ENCODE results near the gene CDK6.

Gene CDK6

DNA sequence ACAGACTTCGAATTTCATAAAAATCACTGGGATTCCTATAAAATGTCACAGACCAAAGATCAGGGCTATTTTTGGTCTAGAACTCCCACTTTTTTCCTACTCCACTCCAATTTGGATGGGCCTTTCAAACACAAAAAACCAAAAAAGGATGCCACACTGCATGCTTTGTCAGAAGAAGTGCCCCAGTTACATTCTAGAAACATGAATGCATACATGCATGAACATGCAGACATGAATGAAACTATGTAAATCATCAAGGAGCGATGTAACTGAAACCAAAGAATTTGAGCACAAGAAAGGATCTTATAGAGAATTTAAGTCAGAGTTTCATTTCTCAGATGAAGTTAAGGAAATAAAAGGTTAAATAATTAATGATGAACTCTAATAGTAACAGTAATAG is 214.3 kb downstream of the CDK6 start:
- H4K20me1 ChIP-seq (ENCODE audit: insufficient read depth, low read length), result no peaks in the 10 kb centered on the region
- no peak for TF ChIP-seq EZH2 (IDR thresholded peaks at IDR 0.05; ENCODE audit: borderline replicate concordance, low read depth, low read length, severe bottlenecking)
- TF ChIP-seq, protein P1, sequence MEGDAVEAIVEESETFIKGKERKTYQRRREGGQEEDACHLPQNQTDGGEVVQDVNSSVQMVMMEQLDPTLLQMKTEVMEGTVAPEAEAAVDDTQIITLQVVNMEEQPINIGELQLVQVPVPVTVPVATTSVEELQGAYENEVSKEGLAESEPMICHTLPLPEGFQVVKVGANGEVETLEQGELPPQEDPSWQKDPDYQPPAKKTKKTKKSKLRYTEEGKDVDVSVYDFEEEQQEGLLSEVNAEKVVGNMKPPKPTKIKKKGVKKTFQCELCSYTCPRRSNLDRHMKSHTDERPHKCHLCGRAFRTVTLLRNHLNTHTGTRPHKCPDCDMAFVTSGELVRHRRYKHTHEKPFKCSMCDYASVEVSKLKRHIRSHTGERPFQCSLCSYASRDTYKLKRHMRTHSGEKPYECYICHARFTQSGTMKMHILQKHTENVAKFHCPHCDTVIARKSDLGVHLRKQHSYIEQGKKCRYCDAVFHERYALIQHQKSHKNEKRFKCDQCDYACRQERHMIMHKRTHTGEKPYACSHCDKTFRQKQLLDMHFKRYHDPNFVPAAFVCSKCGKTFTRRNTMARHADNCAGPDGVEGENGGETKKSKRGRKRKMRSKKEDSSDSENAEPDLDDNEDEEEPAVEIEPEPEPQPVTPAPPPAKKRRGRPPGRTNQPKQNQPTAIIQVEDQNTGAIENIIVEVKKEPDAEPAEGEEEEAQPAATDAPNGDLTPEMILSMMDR (IDR thresholded peaks at IDR 0.05; ENCODE audit: borderline replicate concordance, extremely low read depth, low read length, poor library complexity, severe bottlenecking), result no peak
- H3K9ac ChIP-seq (ENCODE audit: low read depth, low read length), result peak overlapping the region; percentile 37
- H3K4me1 ChIP-seq (ENCODE audit: insufficient read depth, low read length), result peaks cover 64% of the 10 kb centered on the region
- no peaks in the 10 kb centered on the region for H3K9me3 ChIP-seq (ENCODE audit: insufficient read depth, low read length, severe bottlenecking)
- no peak overlapping the region for H3K4me3 ChIP-seq (ENCODE audit: low read depth in 1 of 2, low read length in 2 of 2)
- peaks cover 93% of the 10 kb centered on the region for H3K79me2 ChIP-seq (ENCODE audit: insufficient read depth, low read length)
- H3K36me3 ChIP-seq (ENCODE audit: insufficient read depth, low read length), result peaks cover 84% of the 10 kb centered on the region
- DNase-seq, result no peak
- peak overlapping the region; percentile 41 for H3K4me2 ChIP-seq (ENCODE audit: insufficient read depth, low read length)
- peak overlapping the region; percentile 80 for H3K27ac ChIP-seq (ENCODE audit: low read length)
- H3K27me3 ChIP-seq (ENCODE audit: insufficient read depth, low read length, poor library complexity), result no peaks in the 10 kb centered on the region
- ATAC-seq (ENCODE audit: insufficient read depth, low read depth), result no peak
- H2AFZ ChIP-seq (ENCODE audit: low read depth, low read length), result no peak overlapping the region

DNA sequence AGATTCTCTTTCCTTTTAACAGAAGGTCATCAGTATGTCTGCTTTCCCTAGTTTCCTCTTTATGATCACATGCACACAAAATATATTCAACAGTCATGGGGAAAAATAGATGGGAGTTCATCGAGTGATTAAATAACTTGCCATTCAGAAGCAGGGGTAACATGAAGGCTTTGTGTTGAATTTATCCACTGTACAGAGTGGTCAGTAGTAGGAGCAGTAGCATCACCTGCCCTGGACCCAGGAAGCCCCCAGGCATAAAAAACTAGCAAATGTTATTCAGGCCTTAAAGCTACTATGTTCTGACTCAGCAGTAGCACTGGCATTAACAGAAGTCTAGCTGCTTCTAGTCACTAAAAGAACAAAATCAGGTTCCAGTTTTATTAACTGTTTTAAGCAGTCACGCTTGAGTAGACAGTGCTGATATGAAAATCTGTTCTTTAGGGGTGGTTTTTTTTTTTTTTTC is 214.8 kb downstream of the CDK6 start:
- no peak for DNase-seq

DNA sequence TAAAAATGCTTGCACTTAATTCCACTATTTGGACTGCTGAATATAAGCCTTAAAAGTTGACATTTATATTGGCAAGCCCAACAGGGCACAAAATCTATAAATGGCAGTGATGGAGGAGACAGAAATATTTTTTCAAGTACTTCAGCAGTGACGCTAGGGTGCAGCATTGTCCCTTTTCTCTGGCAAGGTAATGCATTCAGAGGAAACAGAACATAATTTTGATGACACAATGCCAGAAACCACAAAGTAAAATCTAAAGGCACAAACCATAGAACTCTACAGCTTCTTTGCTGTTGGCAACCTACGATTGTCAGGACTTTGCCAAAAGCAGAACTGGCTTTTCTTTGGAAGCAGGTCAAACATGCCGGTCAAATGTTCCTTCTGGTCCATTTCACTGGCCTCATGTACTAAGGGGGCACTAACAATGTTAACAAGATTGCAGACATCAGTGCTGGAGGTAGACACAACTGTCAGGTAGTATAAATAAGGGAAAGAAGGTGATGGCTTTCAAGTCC is 215.3 kb downstream of the CDK6 start:
- Histone ChIP-seq H3K79me2 (ENCODE audit: insufficient read depth, low read length) (peaks cover 87% of the 10 kb centered on the region), H3K9me3 (ENCODE audit: insufficient read depth, low read length, severe bottlenecking) (no peaks in the 10 kb centered on the region), H3K36me3 (ENCODE audit: insufficient read depth, low read length) (peaks cover 85% of the 10 kb centered on the region), H3K4me2 (ENCODE audit: insufficient read depth, low read length) (peak overlapping the region; percentile 41), H3K27ac (ENCODE audit: low read length) (peak overlapping the region; percentile 80), H4K20me1 (ENCODE audit: insufficient read depth, low read length) (0 out of 2 replicates have a peak, but pooled peaks cover 3% of the 10 kb centered on the region), H2AFZ (ENCODE audit: low read depth, low read length) (no peak overlapping the region), H3K4me1 (ENCODE audit: insufficient read depth, low read length) (peaks cover 55% of the 10 kb centered on the region), H3K27me3 (ENCODE audit: insufficient read depth, low read length, poor library complexity) (no peaks in the 10 kb centered on the region), H3K4me3 (ENCODE audit: low read depth in 1 of 2, low read length in 2 of 2) (peak overlapping the region in 1 of 2 experiments; percentile 0; a peak in 1 of 4 replicates), H3K9ac (ENCODE audit: low read depth, low read length) (peak overlapping the region; percentile 37)
- peak; percentile 84 for ATAC-seq (ENCODE audit: insufficient read depth, low read depth)
- DNase-seq, result peak; percentile 87
- TF ChIP-seq, protein P1 (IDR thresholded peaks at IDR 0.05; ENCODE audit: borderline replicate concordance, extremely low read depth, low read length, poor library complexity, severe bottlenecking), result peak; percentile 84
- no peak for TF ChIP-seq EZH2 (IDR thresholded peaks at IDR 0.05; ENCODE audit: borderline replicate concordance, low read depth, low read length, severe bottlenecking)

More for the DNA sequence above, 214.8 kb downstream of the CDK6 start:
- Histone ChIP-seq H3K27ac (ENCODE audit: low read length) (peak overlapping the region; percentile 80), H3K27me3 (ENCODE audit: insufficient read depth, low read length, poor library complexity) (no peaks in the 10 kb centered on the region), H3K36me3 (ENCODE audit: insufficient read depth, low read length) (peaks cover 85% of the 10 kb centered on the region), H3K79me2 (ENCODE audit: insufficient read depth, low read length) (peaks cover 88% of the 10 kb centered on the region), H4K20me1 (ENCODE audit: insufficient read depth, low read length) (no peaks in the 10 kb centered on the region), H3K4me3 (ENCODE audit: low read depth in 1 of 2, low read length in 2 of 2) (peak overlapping the region in 1 of 2 experiments; percentile 0; a peak in 1 of 4 replicates), H3K4me1 (ENCODE audit: insufficient read depth, low read length) (peaks cover 60% of the 10 kb centered on the region), H3K4me2 (ENCODE audit: insufficient read depth, low read length) (peak overlapping the region; percentile 41), H2AFZ (ENCODE audit: low read depth, low read length) (no peak overlapping the region), H3K9ac (ENCODE audit: low read depth, low read length) (peak overlapping the region; percentile 37), H3K9me3 (ENCODE audit: insufficient read depth, low read length, severe bottlenecking) (no peaks in the 10 kb centered on the region)
- peak; percentile 19 for ATAC-seq (ENCODE audit: insufficient read depth, low read depth)
- no peak for TF ChIP-seq EZH2 (IDR thresholded peaks at IDR 0.05; ENCODE audit: borderline replicate concordance, low read depth, low read length, severe bottlenecking)
- TF ChIP-seq, protein P1 (IDR thresholded peaks at IDR 0.05; ENCODE audit: borderline replicate concordance, extremely low read depth, low read length, poor library complexity, severe bottlenecking), result no peak
